HG03439 (cell line): Measurements from ENCODE around the gene APLP2.

Experiments used
- ATAC-seq: cut with Tn5 transposase; IDR thresholded peaks from one replicate; pipeline ENCODE4 v1.9.1; 2021; ENCODE audit warnings: mild to moderate bottlenecking, moderate library complexity; ENCODE audit not compliant: unreplicated experiment

The APLP2 gene

GRCh38 chr11:130114281-130114680, 44.6 kb downstream of the APLP2 start:
- no peak for ATAC-seq

- no peak for ATAC-seq
Observed at GRCh38 chr11:130114726-130115125, 45.0 kb downstream of the APLP2 start.

GRCh38 chr11:130115218-130115617, 45.5 kb downstream of the APLP2 start:
- ATAC-seq = no peak

GRCh38 chr11:130118165-130118564, 48.5 kb downstream of the APLP2 start:
- ATAC-seq = peak; percentile 89

GRCh38 chr11:130118636-130119387, 49.1 kb downstream of the APLP2 start:
- ATAC-seq = no peak

- no peak for ATAC-seq
Observed at GRCh38 chr11:130120045-130120444, 50.4 kb downstream of the APLP2 start.

GRCh38 chr11:130121445-130121978, 51.8 kb downstream of the APLP2 start:
- ATAC-seq = no peak

GRCh38 chr11:130122141-130122575, 52.5 kb downstream of the APLP2 start:
- ATAC-seq = no peak

- no peak for ATAC-seq
Observed at GRCh38 chr11:130123414-130124040, 53.8 kb downstream of the APLP2 start.

GRCh38 chr11:130124096-130124495, 54.4 kb downstream of the APLP2 start:
- no peak for ATAC-seq

GRCh38 chr11:130125638-130126037, 55.9 kb downstream of the APLP2 start:
- no peak for ATAC-seq

GRCh38 chr11:130126516-130126915, 56.8 kb downstream of the APLP2 start:
- ATAC-seq = no peak

GRCh38 chr11:130127509-130127908, 57.8 kb downstream of the APLP2 start:
- no peak for ATAC-seq

GRCh38 chr11:130128626-130129025, 58.9 kb downstream of the APLP2 start:
- no peak for ATAC-seq

- no peak for ATAC-seq
Observed at GRCh38 chr11:130129922-130130321, 60.2 kb downstream of the APLP2 start.

- ATAC-seq = peak; percentile 75
Observed at GRCh38 chr11:130131961-130132850, 62.5 kb downstream of the APLP2 start.

- ATAC-seq = no peak
Observed at GRCh38 chr11:130133716-130134115, 64.0 kb downstream of the APLP2 start.

- ATAC-seq = no peak
Observed at GRCh38 chr11:130136107-130136506, 66.4 kb downstream of the APLP2 start.

GRCh38 chr11:130137999-130138398, 68.3 kb downstream of the APLP2 start:
- no peak for ATAC-seq

GRCh38 chr11:130139401-130139800, 69.7 kb downstream of the APLP2 start:
- ATAC-seq = no peak
